ENCODE data around the gene NDUFA3. TPM values are rescaled to one million over a fixed set of nuclear protein-coding genes. Genes with fewer than 3 reads are reported as not detected.

Gene NDUFA3
- total RNA-seq: 100 to 1,000 TPM in 3 of 5 experiments, 10 to 100 TPM in 2; 64.4 to 127 (median 117) TPM
- 100 to 1,000 TPM; 333 to 490 TPM for polyA plus RNA-seq
- total RNA-seq: 13.6 reads per million, percentile 42 among the genes with 10 or more reads in this experiment

GRCh38 chr19:54102421-54103169 lies at the start of gene NDUFA3:
Gene NDUFA3, plus strand, starts transcription at chr19:54102855. Its CDS starts 24 bp downstream, at chr19:54102879.
- Histone ChIP-seq H3K27me3 (ENCODE audit: control insufficient read depth in 2 of 2, insufficient read depth in 2 of 2, low read length in 2 of 2) (no peaks in the 10 kb centered on the region), H3K9me3 (ENCODE audit: control insufficient read depth in 2 of 3, low read length in 3 of 3) (no peaks in the 10 kb centered on the region), H3K4me1 (ENCODE audit: control insufficient read depth in 2 of 2, insufficient read depth in 2 of 2, low read length in 2 of 2) (peaks cover 0 to 6% of the 10 kb centered on the region in 2 donors), H3K36me3 (ENCODE audit: control insufficient read depth in 2 of 3, insufficient read depth in 3 of 3, low read length in 3 of 3) (peaks cover 0 to 27% (median 0%) of the 10 kb centered on the region in 3 experiments), H3K4me3 (ENCODE audit: low read length) (peak within 1 kb of the TSS; percentile 72), H3K27ac (ENCODE audit: low read depth, low read length) (peak within 1 kb of the TSS; percentile 77)
- peaks cover 0 to 6% (median 0%) of the 10 kb centered on the region in 5 donors for H3K27me3 Mint-ChIP-seq
- H3K4me3 Mint-ChIP-seq: peak within 1 kb of the TSS; percentile 87 to 99 (median 98)
- CTCF ChIA-PET: interaction anchor here (0.8 to 1.2 kb wide), 2 partner anchors 11 to 87 kb away, joined by 3 to 4 read pairs; partner anchors contain the start of gene MBOAT7
- peaks cover 0 to 14% (median 0%) of the 10 kb centered on the region in 5 donors for H3K36me3 Mint-ChIP-seq
- H3K27ac Mint-ChIP-seq: peak within 1 kb of the TSS; percentile 85 to 98 (median 94)
- ATAC-seq (peak; percentile 99), DNase-seq (peak; percentile 95 to 99 (median 97))
- H3K9me3 Mint-ChIP-seq: peaks cover 0 to 2% (median 0%) of the 10 kb centered on the region in 11 donors
- intact Hi-C loops (cut with micrococcal nuclease): loop anchor here (1.0 to 2.0 kb wide), 10 partner anchors 13 to 1374 kb away; partner anchors contain the start of genes CNOT3 (in 2 of the 2), PRPF31 (in 2 of the 2), TFPT (in 2 of the 2) and LENG1 (in 1 of the 2)
- POLR2A ChIA-PET: interaction anchor here (1.0 to 4.5 kb wide), 5 partner anchors 13 to 87 kb away, joined by 3 to 41 read pairs (median 6); partner anchors contain the start of genes CNOT3, LENG1, MBOAT7 and PRPF31
- H3K4me1 Mint-ChIP-seq: peaks cover 5 to 40% (median 24%) of the 10 kb centered on the region in 7 donors

GRCh38 chr19:54062643-54063042 lies 40.0 kb upstream of the NDUFA3 start:
- peak; percentile 41 for ATAC-seq
- Histone ChIP-seq H3K4me1 (ENCODE audit: control insufficient read depth in 2 of 2, insufficient read depth in 2 of 2, low read length in 2 of 2) (no peaks in the 10 kb centered on the region), H3K4me3 (ENCODE audit: low read length) (no peak overlapping the region), H3K36me3 (ENCODE audit: control insufficient read depth in 2 of 3, insufficient read depth in 3 of 3, low read length in 3 of 3) (no peaks in the 10 kb centered on the region), H3K27ac (ENCODE audit: low read depth, low read length) (no peak overlapping the region), H3K27me3 (ENCODE audit: control insufficient read depth in 2 of 2, insufficient read depth in 2 of 2, low read length in 2 of 2) (no peaks in the 10 kb centered on the region), H3K9me3 (ENCODE audit: control insufficient read depth in 2 of 3, low read length in 3 of 3) (no peaks in the 10 kb centered on the region)
- Mint-ChIP-seq H3K4me3 (no peak overlapping the region), H3K27ac (no peak overlapping the region), H3K4me1 (peaks cover 0 to 2% (median 0%) of the 10 kb centered on the region in 7 donors), H3K36me3 (no peaks in the 10 kb centered on the region), H3K9me3 (peaks cover 0 to 4% (median 0%) of the 10 kb centered on the region in 11 donors), H3K27me3 (peaks cover 11 to 55% (median 21%) of the 10 kb centered on the region in 5 donors)
- CTCF ChIA-PET: no interaction called here
- no peak for DNase-seq
- POLR2A ChIA-PET: no interaction called here
- intact Hi-C loops (cut with micrococcal nuclease): no loop called here

DNA sequence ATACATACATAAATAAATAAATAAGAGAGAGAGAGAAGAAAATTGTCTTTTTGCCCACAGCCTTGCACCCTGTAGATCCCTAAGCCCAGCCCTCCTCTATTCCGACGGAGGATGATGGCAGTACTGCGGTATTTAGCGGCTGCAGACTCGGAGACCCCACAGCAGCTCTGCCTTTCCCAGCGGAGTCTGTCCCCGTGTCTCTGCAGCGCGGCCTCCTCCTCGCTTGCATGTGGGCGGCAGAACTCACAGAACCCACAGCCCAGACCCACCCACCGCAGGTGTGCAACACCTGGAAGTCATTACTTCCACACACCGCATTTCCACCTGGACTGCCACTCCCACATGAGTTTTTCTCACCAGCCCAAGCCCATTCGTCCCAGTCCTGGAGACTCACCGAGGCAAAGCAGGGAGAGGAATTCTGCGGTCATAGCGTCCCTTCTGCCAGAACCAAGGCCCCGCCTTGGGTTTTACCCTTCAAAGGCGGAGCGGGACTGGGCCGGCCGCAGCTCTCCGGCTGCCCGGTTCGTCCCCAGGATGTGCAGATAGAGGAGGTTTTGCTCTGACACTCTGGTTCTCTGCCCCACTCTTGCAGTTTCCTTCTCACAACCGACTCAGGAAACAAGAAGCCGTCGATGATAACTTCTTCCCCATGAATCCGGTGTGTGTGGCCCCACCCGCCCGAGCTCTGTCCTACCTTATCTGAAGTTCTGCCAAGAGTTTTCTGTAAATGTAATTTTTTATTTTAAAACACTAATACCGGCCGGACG lies 39.1 kb upstream of the NDUFA3 start, which contains the start of gene VSTM1:
TSS of gene VSTM1 (minus strand) at position 548 of the 767 bp plus-strand sequence. CDS start at position 428, 120 bp downstream.
- no peaks in the 10 kb centered on the region for H3K9me3 ChIP-seq (ENCODE audit: control insufficient read depth in 2 of 3, low read length in 3 of 3)
- ATAC-seq: no peak
- Mint-ChIP-seq H3K9me3 (peaks cover 0 to 4% (median 0%) of the 10 kb centered on the region in 11 donors), H3K27ac (no peak within 1 kb of the TSS), H3K27me3 (peaks cover 11 to 61% (median 21%) of the 10 kb centered on the region in 5 donors), H3K4me1 (peaks cover 0 to 2% (median 0%) of the 10 kb centered on the region in 7 donors), H3K36me3 (no peaks in the 10 kb centered on the region), H3K4me3 (no peak within 1 kb of the TSS)
- H3K36me3 ChIP-seq (ENCODE audit: control insufficient read depth in 2 of 3, insufficient read depth in 3 of 3, low read length in 3 of 3): no peaks in the 10 kb centered on the region
- CTCF ChIA-PET: no interaction called here
- no peak within 1 kb of the TSS for H3K27ac ChIP-seq (ENCODE audit: low read depth, low read length)
- DNase-seq: no peak
- intact Hi-C loops (cut with micrococcal nuclease): no loop called here
- H3K4me3 ChIP-seq (ENCODE audit: low read length): no peak within 1 kb of the TSS
- H3K4me1 ChIP-seq (ENCODE audit: control insufficient read depth in 2 of 2, insufficient read depth in 2 of 2, low read length in 2 of 2): no peaks in the 10 kb centered on the region
- POLR2A ChIA-PET: no interaction called here
- H3K27me3 ChIP-seq (ENCODE audit: control insufficient read depth in 2 of 2, insufficient read depth in 2 of 2, low read length in 2 of 2): no peaks in the 10 kb centered on the region

GRCh38 chr19:54069470-54069869 lies 33.2 kb upstream of the NDUFA3 start:
- ATAC-seq (no peak), DNase-seq (no peak)
- no peaks in the 10 kb centered on the region for H3K4me1 ChIP-seq (ENCODE audit: control insufficient read depth in 2 of 2, insufficient read depth in 2 of 2, low read length in 2 of 2)
- ChIA-PET CTCF (no interaction called here), POLR2A (no interaction called here)
- Mint-ChIP-seq H3K27ac (no peak overlapping the region), H3K27me3 (peaks cover 4 to 28% (median 12%) of the 10 kb centered on the region in 5 donors), H3K9me3 (peaks cover 0 to 15% (median 1%) of the 10 kb centered on the region in 11 donors), H3K4me3 (no peak overlapping the region), H3K36me3 (peaks cover 0 to 4% (median 0%) of the 10 kb centered on the region in 5 donors), H3K4me1 (peaks cover 0 to 2% (median 0%) of the 10 kb centered on the region in 7 donors)
- H3K27me3 ChIP-seq (ENCODE audit: control insufficient read depth in 2 of 2, insufficient read depth in 2 of 2, low read length in 2 of 2): no peaks in the 10 kb centered on the region
- no peak overlapping the region for H3K4me3 ChIP-seq (ENCODE audit: low read length)
- intact Hi-C loops (cut with micrococcal nuclease): no loop called here
- H3K9me3 ChIP-seq (ENCODE audit: control insufficient read depth in 2 of 3, low read length in 3 of 3): no peaks in the 10 kb centered on the region
- H3K27ac ChIP-seq (ENCODE audit: low read depth, low read length): no peak overlapping the region
- no peaks in the 10 kb centered on the region for H3K36me3 ChIP-seq (ENCODE audit: control insufficient read depth in 2 of 3, insufficient read depth in 3 of 3, low read length in 3 of 3)

DNA sequence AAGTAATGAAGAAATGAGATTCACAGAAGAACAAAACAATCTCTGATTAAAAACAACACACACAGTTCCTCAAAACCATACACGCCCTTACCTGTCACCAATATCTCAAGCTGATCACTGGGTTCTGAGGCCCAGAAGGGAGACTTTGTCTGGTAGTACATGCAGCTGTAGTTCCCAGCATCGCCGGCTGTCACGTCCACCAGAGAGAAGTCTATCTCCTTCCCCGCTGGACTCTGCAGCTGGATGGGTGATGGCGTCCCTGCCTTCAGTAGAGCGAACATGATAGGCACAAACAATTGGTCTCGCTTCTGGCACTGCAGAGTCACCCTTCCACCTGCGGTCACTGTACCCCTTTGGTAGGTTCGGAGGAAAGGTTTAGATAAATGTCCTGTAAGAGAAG lies 28.8 kb upstream of the NDUFA3 start:
- intact Hi-C loops (cut with micrococcal nuclease): no loop called here
- ChIA-PET CTCF (no interaction called here), POLR2A (no interaction called here)
- DNase-seq (no peak), ATAC-seq (no peak)
- no peaks in the 10 kb centered on the region for H3K36me3 ChIP-seq (ENCODE audit: control insufficient read depth in 2 of 3, insufficient read depth in 3 of 3, low read length in 3 of 3)
- peaks cover 0 to 22% (median 0%) of the 10 kb centered on the region in 5 donors for H3K27me3 Mint-ChIP-seq
- no peaks in the 10 kb centered on the region for H3K4me1 Mint-ChIP-seq
- H3K9me3 ChIP-seq (ENCODE audit: control insufficient read depth in 2 of 3, low read length in 3 of 3): no peaks in the 10 kb centered on the region
- H3K36me3 Mint-ChIP-seq: peaks cover 0 to 4% (median 0%) of the 10 kb centered on the region in 5 donors
- H3K4me1 ChIP-seq (ENCODE audit: control insufficient read depth in 2 of 2, insufficient read depth in 2 of 2, low read length in 2 of 2): no peaks in the 10 kb centered on the region
- H3K27ac Mint-ChIP-seq: no peak overlapping the region
- H3K27me3 ChIP-seq (ENCODE audit: control insufficient read depth in 2 of 2, insufficient read depth in 2 of 2, low read length in 2 of 2): no peaks in the 10 kb centered on the region
- H3K27ac ChIP-seq (ENCODE audit: low read depth, low read length): no peak overlapping the region
- H3K4me3 ChIP-seq (ENCODE audit: low read length): no peak overlapping the region
- H3K4me3 Mint-ChIP-seq: no peak overlapping the region
- H3K9me3 Mint-ChIP-seq: peaks cover 0 to 11% (median 0%) of the 10 kb centered on the region in 11 donors

DNA sequence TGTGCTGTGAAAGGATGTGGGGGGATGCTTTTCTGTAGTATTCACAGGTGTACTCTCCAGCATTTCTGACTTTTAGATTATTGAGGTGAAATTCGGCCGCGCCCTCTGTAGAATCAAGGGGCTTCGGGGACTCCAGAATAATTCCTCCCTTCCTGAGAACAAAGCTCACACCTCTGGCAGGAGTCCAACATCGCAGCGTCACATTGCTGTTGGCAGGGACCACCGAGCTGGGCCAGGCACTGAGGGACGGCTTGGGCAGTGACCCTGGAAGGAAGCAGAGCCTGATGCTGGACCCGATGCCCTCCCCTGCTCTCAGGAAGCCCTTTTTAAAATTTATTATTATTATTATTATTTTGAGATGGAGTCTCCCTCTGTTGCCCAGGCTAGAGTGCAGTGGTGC lies 27.8 kb upstream of the NDUFA3 start:
- Mint-ChIP-seq H3K9me3 (peaks cover 0 to 10% (median 2%) of the 10 kb centered on the region in 11 donors), H3K27ac (no peak overlapping the region), H3K36me3 (peaks cover 0 to 4% (median 0%) of the 10 kb centered on the region in 5 donors), H3K4me1 (no peaks in the 10 kb centered on the region), H3K27me3 (peaks cover 0 to 18% (median 0%) of the 10 kb centered on the region in 5 donors), H3K4me3 (no peak overlapping the region)
- H3K4me1 ChIP-seq (ENCODE audit: control insufficient read depth in 2 of 2, insufficient read depth in 2 of 2, low read length in 2 of 2): no peaks in the 10 kb centered on the region
- no peaks in the 10 kb centered on the region for H3K9me3 ChIP-seq (ENCODE audit: control insufficient read depth in 2 of 3, low read length in 3 of 3)
- H3K27me3 ChIP-seq (ENCODE audit: control insufficient read depth in 2 of 2, insufficient read depth in 2 of 2, low read length in 2 of 2): no peaks in the 10 kb centered on the region
- H3K36me3 ChIP-seq (ENCODE audit: control insufficient read depth in 2 of 3, insufficient read depth in 3 of 3, low read length in 3 of 3): no peaks in the 10 kb centered on the region
- POLR2A ChIA-PET: no interaction called here
- ATAC-seq: no peak
- no peak for DNase-seq
- H3K27ac ChIP-seq (ENCODE audit: low read depth, low read length): no peak overlapping the region
- CTCF ChIA-PET: no interaction called here
- intact Hi-C loops (cut with micrococcal nuclease): no loop called here
- H3K4me3 ChIP-seq (ENCODE audit: low read length): no peak overlapping the region
